ENCODE data around the gene KCNQ5.

DNA sequence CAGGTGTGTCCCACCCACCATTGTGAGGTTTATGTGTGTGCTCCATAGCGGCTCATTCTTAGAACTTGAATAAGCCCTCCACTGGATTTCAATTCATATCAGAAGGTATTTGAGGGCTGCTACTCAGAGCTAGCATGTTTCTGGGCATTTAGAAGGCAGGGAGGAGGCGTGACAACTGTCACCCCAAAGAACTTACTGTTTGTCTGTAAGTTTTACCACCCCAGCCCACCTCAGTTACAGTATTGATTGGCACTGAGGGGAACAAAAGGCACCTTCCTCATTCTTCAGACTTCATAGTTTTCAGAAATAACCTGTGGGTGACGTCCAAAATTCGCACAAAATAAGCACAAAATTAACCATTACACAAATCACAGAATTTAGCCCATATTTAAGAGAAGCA, 521.7 kb downstream of the KCNQ5 start:
- TF ChIP-seq, protein P1, sequence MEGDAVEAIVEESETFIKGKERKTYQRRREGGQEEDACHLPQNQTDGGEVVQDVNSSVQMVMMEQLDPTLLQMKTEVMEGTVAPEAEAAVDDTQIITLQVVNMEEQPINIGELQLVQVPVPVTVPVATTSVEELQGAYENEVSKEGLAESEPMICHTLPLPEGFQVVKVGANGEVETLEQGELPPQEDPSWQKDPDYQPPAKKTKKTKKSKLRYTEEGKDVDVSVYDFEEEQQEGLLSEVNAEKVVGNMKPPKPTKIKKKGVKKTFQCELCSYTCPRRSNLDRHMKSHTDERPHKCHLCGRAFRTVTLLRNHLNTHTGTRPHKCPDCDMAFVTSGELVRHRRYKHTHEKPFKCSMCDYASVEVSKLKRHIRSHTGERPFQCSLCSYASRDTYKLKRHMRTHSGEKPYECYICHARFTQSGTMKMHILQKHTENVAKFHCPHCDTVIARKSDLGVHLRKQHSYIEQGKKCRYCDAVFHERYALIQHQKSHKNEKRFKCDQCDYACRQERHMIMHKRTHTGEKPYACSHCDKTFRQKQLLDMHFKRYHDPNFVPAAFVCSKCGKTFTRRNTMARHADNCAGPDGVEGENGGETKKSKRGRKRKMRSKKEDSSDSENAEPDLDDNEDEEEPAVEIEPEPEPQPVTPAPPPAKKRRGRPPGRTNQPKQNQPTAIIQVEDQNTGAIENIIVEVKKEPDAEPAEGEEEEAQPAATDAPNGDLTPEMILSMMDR (tag by site-specific recombination; IDR thresholded peaks at IDR 0.05) = no peak
- TF ChIP-seq KLF1 (tag by site-specific recombination; IDR thresholded peaks at IDR 0.05) (no peak), ZNF132 (tag by site-specific recombination; IDR thresholded peaks at IDR 0.05; ENCODE audit: borderline replicate concordance) (no peak), ZBTB21 (tag by site-specific recombination; IDR thresholded peaks at IDR 0.05) (no peak), ZNF311 (tag by site-specific recombination; IDR thresholded peaks at IDR 0.05; ENCODE audit: borderline replicate concordance) (no peak), MZF1 (tag by site-specific recombination; IDR thresholded peaks at IDR 0.05; ENCODE audit: borderline replicate concordance) (no peak), ZNF341 (tag by site-specific recombination; IDR thresholded peaks at IDR 0.05; ENCODE audit: low read depth) (no peak), ZNF239 (tag by site-specific recombination; IDR thresholded peaks at IDR 0.05) (no peak), ZBTB8A (tag by site-specific recombination; IDR thresholded peaks at IDR 0.05) (no peak), MYNN (tag by site-specific recombination; IDR thresholded peaks at IDR 0.05; ENCODE audit: borderline replicate concordance) (no peak), FEZF1 (tag by site-specific recombination; IDR thresholded peaks at IDR 0.05) (no peak), ZNF426 (tag by site-specific recombination; IDR thresholded peaks at IDR 0.05) (no peak)
- TF ChIP-seq, protein P2, sequence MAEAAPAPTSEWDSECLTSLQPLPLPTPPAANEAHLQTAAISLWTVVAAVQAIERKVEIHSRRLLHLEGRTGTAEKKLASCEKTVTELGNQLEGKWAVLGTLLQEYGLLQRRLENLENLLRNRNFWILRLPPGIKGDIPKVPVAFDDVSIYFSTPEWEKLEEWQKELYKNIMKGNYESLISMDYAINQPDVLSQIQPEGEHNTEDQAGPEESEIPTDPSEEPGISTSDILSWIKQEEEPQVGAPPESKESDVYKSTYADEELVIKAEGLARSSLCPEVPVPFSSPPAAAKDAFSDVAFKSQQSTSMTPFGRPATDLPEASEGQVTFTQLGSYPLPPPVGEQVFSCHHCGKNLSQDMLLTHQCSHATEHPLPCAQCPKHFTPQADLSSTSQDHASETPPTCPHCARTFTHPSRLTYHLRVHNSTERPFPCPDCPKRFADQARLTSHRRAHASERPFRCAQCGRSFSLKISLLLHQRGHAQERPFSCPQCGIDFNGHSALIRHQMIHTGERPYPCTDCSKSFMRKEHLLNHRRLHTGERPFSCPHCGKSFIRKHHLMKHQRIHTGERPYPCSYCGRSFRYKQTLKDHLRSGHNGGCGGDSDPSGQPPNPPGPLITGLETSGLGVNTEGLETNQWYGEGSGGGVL (tag by site-specific recombination; IDR thresholded peaks at IDR 0.05) = no peak
- TF ChIP-seq, protein P3, sequence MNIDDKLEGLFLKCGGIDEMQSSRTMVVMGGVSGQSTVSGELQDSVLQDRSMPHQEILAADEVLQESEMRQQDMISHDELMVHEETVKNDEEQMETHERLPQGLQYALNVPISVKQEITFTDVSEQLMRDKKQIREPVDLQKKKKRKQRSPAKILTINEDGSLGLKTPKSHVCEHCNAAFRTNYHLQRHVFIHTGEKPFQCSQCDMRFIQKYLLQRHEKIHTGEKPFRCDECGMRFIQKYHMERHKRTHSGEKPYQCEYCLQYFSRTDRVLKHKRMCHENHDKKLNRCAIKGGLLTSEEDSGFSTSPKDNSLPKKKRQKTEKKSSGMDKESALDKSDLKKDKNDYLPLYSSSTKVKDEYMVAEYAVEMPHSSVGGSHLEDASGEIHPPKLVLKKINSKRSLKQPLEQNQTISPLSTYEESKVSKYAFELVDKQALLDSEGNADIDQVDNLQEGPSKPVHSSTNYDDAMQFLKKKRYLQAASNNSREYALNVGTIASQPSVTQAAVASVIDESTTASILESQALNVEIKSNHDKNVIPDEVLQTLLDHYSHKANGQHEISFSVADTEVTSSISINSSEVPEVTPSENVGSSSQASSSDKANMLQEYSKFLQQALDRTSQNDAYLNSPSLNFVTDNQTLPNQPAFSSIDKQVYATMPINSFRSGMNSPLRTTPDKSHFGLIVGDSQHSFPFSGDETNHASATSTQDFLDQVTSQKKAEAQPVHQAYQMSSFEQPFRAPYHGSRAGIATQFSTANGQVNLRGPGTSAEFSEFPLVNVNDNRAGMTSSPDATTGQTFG (tag by site-specific recombination; IDR thresholded peaks at IDR 0.05; ENCODE audit: borderline replicate concordance) = no peak

Measured in HEK293 (cell line).